K562 (cell line): Measurements from ENCODE around the gene DALRD3. TPM values are rescaled to one million over a fixed set of nuclear protein-coding genes. Genes with fewer than 3 reads are reported as not detected.

Source experiments
- ETV1 ChIP-seq: fragments of 450-650 bp; conservative IDR thresholded peaks from 2 replicates; pipeline ENCODE4 v1.6.1; 2016; ENCODE audit warnings: missing genetic modification characterization, control low read depth, low read depth, missing compliant biosample characterization
- GATA2 ChIP-seq: sonication (generic); formaldehyde crosslinking; IDR thresholded peaks from 2 replicates; pipeline ENCODE4 v1.4.0; 2020; ENCODE audit warnings: mild to moderate bottlenecking, missing genetic modification reagents
- MAFK ChIP-seq: IDR thresholded peaks from 2 replicates; pipeline ENCODE4 v1.6.1; 2011; ENCODE audit warnings: low read length, improper control_type of control experiment
- PHB ChIP-seq: fragments of 250-450 bp; sonication (Bioruptor Pico); IDR thresholded peaks from 2 replicates; pipeline ENCODE4 v1.5.0; 2021
- PPARD ChIP-seq: fragments of 250-450 bp; sonication (Bioruptor Pico); IDR thresholded peaks from 2 replicates; pipeline ENCODE4 v1.8.0; 2022; ENCODE audit warnings: inconsistent platforms, mild to moderate bottlenecking, moderate library complexity
- RBM17 ChIP-seq: fragments of 200-400 bp; formaldehyde crosslinking; IDR thresholded peaks from 2 replicates; pipeline ENCODE4 v1.6.1; 2017; ENCODE audit warnings: low read depth, mild to moderate bottlenecking, low read length, borderline replicate concordance
- SIX5 ChIP-seq, 2 experiments: IDR thresholded peaks; 2 replicates each; pipeline ENCODE4 v1.6.1; 2011; ENCODE audit warnings: low read length in 2 of 2, borderline replicate concordance in 1 of 2, low read depth in 1 of 2, mild to moderate bottlenecking in 1 of 2, moderate library complexity in 1 of 2; ENCODE audit not compliant: insufficient read depth in 1 of 2
- SRSF1 ChIP-seq: fragments of 200-400 bp; formaldehyde crosslinking; IDR thresholded peaks from 2 replicates; pipeline ENCODE4 v1.6.1; 2017; ENCODE audit warnings: mild to moderate bottlenecking, low read depth, low read length, moderate library complexity
- STAG1 ChIP-seq: sonication (generic); formaldehyde crosslinking; IDR thresholded peaks from 2 replicates; pipeline ENCODE4 v1.5.0; 2020; ENCODE audit warnings: missing genetic modification reagents, borderline replicate concordance
- TCFL5 ChIP-seq: fragments of 250-450 bp; sonication (Bioruptor Pico); conservative IDR thresholded peaks from 2 replicates; pipeline ENCODE4 v1.6.1; 2021; ENCODE audit warnings: mild to moderate bottlenecking, moderate library complexity, matching md5 sums
- ZHX1 ChIP-seq: fragments of 150-350 bp; conservative IDR thresholded peaks from 2 replicates; pipeline ENCODE4 v1.6.1; 2014; ENCODE audit warnings: low read length
- ZKSCAN3 ChIP-seq: fragments of 250-450 bp; sonication (Bioruptor Pico); IDR thresholded peaks from 2 replicates; pipeline ENCODE4 v1.4.0; 2020
- ZNF124 ChIP-seq: sonication (generic); formaldehyde crosslinking; IDR thresholded peaks from 2 replicates; pipeline ENCODE4 v1.8.1; 2022; ENCODE audit warnings: missing genetic modification reagents
- ZNF184 ChIP-seq: sonication (generic); formaldehyde crosslinking; IDR thresholded peaks from 2 replicates; pipeline ENCODE4 v1.5.0; 2020; ENCODE audit warnings: missing genetic modification reagents
- ZNF740 ChIP-seq, 3 experiments: fragments of 200-800 bp in 1 of 3; sonication (Bioruptor generic) in 1 of 3; sonication (generic) in 1 of 3; formaldehyde crosslinking in 1 of 3; IDR thresholded peaks; 2 replicates each; pipeline versions ENCODE4 v1.6.1 to v1.8.0; 2016 to 2022; ENCODE audit warnings: mild to moderate bottlenecking in 2 of 3, missing compliant biosample characterization in 2 of 3, missing genetic modification characterization in 2 of 3, missing genetic modification reagents in 1 of 3
- ZNF780A ChIP-seq: fragments of 250-450 bp; sonication (Bioruptor Pico); IDR thresholded peaks from 2 replicates; pipeline ENCODE4 v1.5.0; 2021; ENCODE audit warnings: mild to moderate bottlenecking
- polyA plus RNA-seq, 8 experiments: library from polyadenylated mRNA; depleted of rRNA in 4 of 8; stranded (reverse) in 5 of 8; unstranded in 3 of 8; fragments of >200 nt; fragmentation: Nextera tagmentation in 2 of 8; fragmentation: Illumina TruSeq in 1 of 8; extraction: Ambion mirVana in 2 of 8; extraction: Trizol in 1 of 8; gene quantifications; 2 replicates each; pipeline versions ENCODE4 v1.2.1 to v1.2.3, GENCODE V29; 2011 to 2014; ENCODE audit warnings: inconsistent platforms in 1 of 8, missing spikeins in 1 of 8
- total RNA-seq, 7 experiments: library from RNA; depleted of rRNA in 6 of 7; stranded (reverse); fragments of >200 nt in 6 of 7; fragmentation: Illumina TruSeq in 2 of 7; extraction: Trizol in 2 of 7; gene quantifications; 2 replicates each; pipeline versions ENCODE4 v1.2.1 to v1.2.3, GENCODE V29; 2011 to 2021; ENCODE audit warnings: low replicate concordance in 1 of 7
- TF ChIP-seq, protein P1 (sequence below), 2 experiments: fragments of 150-350 bp in 1 of 2; IDR thresholded peaks; 2 replicates each; pipeline ENCODE4 v1.6.1; 2012 to 2016; ENCODE audit warnings: low read depth in 2 of 2, low read length in 2 of 2, mild to moderate bottlenecking in 1 of 2, moderate library complexity in 1 of 2
- TF ChIP-seq, protein P2 (sequence below): sonication (generic); formaldehyde crosslinking; IDR thresholded peaks from 2 replicates; pipeline ENCODE4 v1.8.0; 2022; ENCODE audit warnings: missing genetic modification reagents, mild to moderate bottlenecking, borderline replicate concordance

The DALRD3 gene
- total and polyA plus RNA-seq, 9 of the 15 experiments (the other 6 are each of a cell fraction or from before 2014, with no cell fraction given): 6.6 to 31.3 (median 14.4) TPM

DNA sequence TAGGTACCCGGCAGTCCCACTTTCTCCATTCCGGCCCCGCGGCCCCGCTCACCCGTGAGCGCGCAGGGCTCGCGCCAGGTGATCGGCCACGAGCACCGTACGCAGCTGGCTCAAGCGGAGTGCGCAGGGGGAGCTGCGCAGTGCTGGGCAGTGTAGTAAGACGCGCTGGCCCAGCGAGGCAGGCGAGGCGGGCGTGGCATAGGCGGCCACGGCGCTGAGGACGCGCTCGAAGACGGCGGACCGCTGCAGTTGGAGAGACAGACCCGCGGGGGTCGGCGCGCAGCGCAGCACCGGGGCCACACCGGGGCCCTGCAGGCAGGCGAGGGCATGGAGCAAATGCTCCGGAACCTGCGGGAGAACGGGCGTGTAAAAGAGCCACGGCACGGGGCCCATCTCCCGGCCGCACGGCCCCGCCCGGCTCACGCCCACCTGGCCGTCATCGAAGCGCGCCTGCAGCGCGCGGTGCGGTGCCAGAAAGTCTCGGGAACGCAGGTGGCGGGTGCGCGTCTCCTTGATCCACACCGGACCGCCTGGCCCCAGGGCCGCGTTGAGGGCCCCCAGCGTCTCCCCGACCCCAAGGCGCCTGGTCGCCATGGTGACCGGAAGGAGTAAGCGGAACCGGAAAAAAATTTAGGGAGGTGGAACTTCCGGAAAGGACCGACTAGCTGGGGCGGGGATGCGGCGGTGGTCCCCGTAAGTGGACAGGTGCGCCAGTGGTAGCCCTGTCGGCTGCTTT is at the start of gene DALRD3 (continued):
- no peak for TF ChIP-seq SRSF1
- no peak for TF ChIP-seq PPARD
- TF ChIP-seq ZHX1: no peak
- no peak for TF ChIP-seq RBM17
- no peak for TF ChIP-seq ZNF184 (CRISPR knock-in tag)
- TF ChIP-seq STAG1 (CRISPR knock-in tag): no peak
- no peak for TF ChIP-seq MAFK
- TF ChIP-seq ZKSCAN3 (CRISPR knock-in tag): no peak
- TF ChIP-seq TCFL5 (CRISPR knock-in tag): no peak
- TF ChIP-seq GATA2 (CRISPR knock-in tag): no peak
- TF ChIP-seq PHB (CRISPR knock-in tag): no peak
- TF ChIP-seq ZNF780A (CRISPR knock-in tag): peak; percentile 11; the same call in 1 of the 2 replicates
- TF ChIP-seq ZNF124 (CRISPR knock-in tag): no peak
- TF ChIP-seq, protein P1, sequence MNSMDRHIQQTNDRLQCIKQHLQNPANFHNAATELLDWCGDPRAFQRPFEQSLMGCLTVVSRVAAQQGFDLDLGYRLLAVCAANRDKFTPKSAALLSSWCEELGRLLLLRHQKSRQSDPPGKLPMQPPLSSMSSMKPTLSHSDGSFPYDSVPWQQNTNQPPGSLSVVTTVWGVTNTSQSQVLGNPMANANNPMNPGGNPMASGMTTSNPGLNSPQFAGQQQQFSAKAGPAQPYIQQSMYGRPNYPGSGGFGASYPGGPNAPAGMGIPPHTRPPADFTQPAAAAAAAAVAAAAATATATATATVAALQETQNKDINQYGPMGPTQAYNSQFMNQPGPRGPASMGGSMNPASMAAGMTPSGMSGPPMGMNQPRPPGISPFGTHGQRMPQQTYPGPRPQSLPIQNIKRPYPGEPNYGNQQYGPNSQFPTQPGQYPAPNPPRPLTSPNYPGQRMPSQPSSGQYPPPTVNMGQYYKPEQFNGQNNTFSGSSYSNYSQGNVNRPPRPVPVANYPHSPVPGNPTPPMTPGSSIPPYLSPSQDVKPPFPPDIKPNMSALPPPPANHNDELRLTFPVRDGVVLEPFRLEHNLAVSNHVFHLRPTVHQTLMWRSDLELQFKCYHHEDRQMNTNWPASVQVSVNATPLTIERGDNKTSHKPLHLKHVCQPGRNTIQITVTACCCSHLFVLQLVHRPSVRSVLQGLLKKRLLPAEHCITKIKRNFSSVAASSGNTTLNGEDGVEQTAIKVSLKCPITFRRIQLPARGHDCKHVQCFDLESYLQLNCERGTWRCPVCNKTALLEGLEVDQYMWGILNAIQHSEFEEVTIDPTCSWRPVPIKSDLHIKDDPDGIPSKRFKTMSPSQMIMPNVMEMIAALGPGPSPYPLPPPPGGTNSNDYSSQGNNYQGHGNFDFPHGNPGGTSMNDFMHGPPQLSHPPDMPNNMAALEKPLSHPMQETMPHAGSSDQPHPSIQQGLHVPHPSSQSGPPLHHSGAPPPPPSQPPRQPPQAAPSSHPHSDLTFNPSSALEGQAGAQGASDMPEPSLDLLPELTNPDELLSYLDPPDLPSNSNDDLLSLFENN (IDR thresholded peaks at IDR 0.05; ENCODE audit: low read depth in 2 of 2, low read length in 2 of 2): no peak
- TF ChIP-seq, protein P2, sequence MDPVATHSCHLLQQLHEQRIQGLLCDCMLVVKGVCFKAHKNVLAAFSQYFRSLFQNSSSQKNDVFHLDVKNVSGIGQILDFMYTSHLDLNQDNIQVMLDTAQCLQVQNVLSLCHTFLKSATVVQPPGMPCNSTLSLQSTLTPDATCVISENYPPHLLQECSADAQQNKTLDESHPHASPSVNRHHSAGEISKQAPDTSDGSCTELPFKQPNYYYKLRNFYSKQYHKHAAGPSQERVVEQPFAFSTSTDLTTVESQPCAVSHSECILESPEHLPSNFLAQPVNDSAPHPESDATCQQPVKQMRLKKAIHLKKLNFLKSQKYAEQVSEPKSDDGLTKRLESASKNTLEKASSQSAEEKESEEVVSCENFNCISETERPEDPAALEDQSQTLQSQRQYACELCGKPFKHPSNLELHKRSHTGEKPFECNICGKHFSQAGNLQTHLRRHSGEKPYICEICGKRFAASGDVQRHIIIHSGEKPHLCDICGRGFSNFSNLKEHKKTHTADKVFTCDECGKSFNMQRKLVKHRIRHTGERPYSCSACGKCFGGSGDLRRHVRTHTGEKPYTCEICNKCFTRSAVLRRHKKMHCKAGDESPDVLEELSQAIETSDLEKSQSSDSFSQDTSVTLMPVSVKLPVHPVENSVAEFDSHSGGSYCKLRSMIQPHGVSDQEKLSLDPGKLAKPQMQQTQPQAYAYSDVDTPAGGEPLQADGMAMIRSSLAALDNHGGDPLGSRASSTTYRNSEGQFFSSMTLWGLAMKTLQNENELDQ: no peak
- peak; percentile 62 for TF ChIP-seq ETV1 (tag)
- no peak for TF ChIP-seq SIX5 (IDR thresholded peaks at IDR 0.05; ENCODE audit: borderline replicate concordance in 1 of 2, insufficient read depth in 1 of 2, low read depth in 1 of 2, low read length in 2 of 2)
- TF ChIP-seq ZNF740 (CRISPR knock-in tag; IDR thresholded peaks at IDR 0.05): no peak
- TF ChIP-seq ZNF740 (tag; IDR thresholded peaks at IDR 0.05): no peak
